Bone marrow (tissue), 2 donors: ENCODE measurements around the gene TFEB.

Experiments
- DNase-seq, 2 donors: peaks; one replicate each; lab custom pipeline; 2025; lab: John Stamatoyannopoulos, UW

The TFEB gene

GRCh38 chr6:41722969-41723529 is 12.4 kb downstream of the TFEB start:
- no peak for DNase-seq

GRCh38 chr6:41721414-41721813 is 14.0 kb downstream of the TFEB start:
- DNase-seq, result no peak

GRCh38 chr6:41720783-41721182 is 14.6 kb downstream of the TFEB start:
- no peak for DNase-seq

DNA sequence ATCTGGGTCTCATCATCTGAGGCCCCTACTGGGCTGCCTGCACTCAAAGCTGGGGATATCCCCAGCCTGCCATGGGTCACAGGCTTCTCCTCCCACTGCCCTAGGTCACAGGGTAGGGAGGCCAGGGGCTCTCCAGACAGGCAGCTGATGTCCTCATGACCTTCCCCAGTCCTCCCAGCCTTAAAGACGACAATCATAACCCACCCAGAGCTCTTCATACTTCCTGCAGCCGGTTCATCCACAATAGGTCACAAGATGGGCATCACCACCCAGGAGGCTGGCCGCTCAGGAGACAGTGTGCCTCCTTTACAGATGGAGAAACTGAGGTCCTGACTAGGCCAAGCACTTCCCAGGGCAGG is 15.2 kb downstream of the TFEB start:
- DNase-seq, result no peak

GRCh38 chr6:41719436-41720261 is 15.8 kb downstream of the TFEB start:
- no peak for DNase-seq

DNA sequence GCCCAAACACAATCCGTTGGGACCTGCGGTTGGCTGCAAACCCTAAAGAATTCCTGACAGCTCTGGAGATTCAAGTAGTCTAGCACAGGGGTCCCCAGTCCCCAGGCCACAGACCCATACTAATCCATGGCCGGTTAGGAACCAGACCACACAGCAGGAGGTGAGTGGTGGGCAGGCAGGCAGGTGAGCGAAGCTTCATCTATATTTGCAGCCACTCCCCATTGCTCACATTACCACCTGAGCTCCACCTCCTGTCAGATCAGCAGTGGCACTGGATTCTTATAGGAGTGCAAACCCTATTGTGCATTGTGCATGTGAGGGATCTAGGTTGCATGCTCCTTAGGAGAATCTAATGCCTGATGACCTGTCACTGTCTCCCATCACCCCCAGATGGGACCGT is 16.6 kb downstream of the TFEB start:
- no peak for DNase-seq

DNA sequence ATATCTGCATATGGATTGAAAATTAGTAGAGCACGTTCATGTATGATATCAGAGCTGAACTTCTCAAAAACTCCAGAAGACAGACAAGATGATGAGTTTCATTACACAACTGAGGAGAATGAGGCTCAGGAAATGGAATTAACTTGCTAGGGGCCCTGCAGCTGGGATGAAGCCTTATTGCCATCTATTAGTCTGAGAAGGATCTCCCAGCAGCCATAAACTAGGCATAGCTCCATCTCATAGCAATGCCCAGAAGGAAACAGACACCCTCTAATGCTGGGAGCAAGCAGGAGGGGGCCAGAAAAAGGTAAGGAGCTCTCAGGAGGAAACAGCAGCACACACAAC is 18.0 kb downstream of the TFEB start:
- no peak for DNase-seq

GRCh38 chr6:41716516-41717391 is 18.7 kb downstream of the TFEB start:
- DNase-seq, result no peak

DNA sequence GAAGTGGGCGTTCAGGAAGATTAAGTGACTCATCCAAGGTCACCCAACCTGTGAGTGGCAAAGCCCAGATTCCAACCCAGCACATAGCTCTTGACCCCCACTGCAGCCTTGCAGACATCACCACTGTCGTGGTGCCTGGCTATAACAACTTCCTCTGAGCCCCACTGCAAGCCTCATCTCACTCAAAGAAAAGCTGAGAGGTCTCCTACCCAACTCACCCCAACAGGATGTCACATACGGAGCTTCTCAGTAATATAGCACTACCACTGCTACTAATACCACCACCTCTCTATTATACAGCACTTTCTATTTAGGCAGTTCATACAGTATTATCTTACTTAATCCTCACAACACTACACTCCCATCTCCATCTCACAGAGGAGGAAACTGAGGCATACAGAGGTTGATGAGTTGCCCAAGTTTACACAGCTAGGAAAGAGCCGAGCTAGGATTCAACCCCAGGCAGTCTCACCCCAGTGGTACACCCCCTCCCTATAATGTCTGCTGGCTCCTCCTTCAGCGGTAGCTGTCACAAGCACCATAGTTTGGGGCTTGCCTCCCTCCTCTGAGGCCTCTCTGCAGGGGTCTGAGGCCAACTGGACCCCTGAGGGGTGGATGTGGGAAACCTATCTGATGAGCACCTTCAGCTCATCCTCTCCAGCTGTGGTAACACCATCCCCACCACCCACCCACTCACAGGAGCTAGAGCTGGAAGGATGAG is 19.5 kb downstream of the TFEB start:
- DNase-seq, result no peak

DNA sequence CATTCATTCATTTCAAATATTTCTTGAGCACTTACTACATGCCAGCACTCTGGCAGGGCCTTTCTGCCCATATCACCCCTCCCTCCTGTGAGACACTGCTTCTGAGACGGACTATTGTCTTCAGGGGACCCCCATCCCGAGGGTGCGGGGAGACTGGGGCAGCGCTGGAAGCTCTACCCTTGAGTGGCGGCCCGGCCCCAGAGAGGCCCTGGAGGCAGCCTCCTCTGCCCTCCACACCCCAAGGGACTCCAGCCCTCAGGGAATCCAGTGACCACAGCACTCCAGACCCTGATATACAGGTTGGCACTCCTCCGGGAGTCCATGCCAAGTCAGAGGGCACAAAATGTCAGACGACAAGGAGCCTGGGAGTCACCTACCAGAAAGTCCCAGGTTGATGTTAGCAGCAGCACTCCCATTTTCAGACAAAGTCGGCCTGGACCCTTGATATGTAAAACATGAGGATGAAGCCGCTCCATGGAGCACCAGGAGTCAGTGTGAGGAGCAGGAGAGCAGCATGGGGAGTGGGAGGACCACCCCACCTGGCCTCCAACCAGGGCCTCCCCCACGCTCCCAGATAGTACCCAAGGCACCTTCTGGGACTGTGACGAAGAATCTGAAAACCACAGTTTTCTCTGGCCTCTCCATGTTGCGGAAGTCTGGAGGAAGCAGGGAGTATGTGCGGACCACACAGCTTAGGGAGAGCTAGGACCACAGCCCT is 20.7 kb downstream of the TFEB start:
- no peak for DNase-seq

DNA sequence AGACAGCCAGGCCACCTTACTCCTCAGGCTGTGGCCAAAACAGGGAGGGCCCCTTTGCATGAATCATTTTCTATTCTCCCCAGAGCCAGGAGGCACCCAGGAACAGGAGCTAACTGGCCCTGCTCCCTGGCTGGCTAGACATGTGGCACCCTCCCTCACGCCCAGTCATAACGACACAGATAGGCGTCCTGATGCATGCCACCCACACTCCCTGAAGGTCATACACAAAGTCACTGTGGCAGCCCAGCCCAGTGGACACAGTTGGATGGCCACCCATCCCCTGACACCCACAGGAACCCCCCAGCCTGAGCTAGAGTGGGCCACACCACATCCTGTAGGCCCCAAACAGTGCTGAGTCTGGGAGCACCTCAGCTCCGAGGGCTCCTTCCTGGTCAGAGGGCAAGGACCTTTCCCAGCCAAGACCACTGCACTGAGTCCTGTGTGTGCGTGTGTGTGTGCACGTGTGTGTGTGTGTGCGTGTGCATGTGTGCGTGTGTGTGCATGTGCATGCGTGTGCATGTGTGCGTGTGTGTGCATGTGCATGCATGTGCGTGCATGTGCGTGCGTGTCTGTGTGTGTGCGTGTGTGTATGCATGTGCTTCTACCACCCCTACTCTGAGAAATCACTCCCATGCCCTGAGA is 21.6 kb downstream of the TFEB start:
- DNase-seq, result no peak

- DNase-seq, result peak in 1 of 2 donors; percentile 48
Observed at GRCh38 chr6:41713159-41713649, 22.2 kb downstream of the TFEB start.

DNA sequence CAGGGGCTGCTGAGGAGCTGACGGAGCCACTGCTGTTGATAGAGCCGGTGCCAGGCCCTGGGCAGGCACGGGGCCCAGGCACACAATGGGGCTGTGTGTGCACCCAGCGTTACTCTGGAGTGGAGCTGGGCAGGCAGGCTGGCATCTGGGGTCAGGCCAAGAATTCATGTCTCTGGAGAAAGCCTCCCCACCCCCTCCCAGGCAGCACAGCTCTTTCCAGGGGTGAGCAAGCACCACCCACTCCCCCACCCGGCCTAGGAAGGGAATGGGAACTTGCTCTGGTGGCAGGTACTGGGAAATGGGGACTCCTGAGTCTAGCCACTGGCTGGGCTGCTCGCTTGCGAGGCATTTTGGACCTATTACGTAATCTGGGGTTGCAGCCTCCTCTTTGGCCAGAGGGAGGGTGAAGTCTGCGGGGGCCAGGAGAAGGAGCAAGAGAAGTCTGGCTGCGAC is 22.7 kb downstream of the TFEB start:
- DNase-seq, result peak in 1 of 2 donors; percentile 48

- no peak for DNase-seq
Observed at GRCh38 chr6:41711323-41712038, 23.9 kb downstream of the TFEB start.

DNA sequence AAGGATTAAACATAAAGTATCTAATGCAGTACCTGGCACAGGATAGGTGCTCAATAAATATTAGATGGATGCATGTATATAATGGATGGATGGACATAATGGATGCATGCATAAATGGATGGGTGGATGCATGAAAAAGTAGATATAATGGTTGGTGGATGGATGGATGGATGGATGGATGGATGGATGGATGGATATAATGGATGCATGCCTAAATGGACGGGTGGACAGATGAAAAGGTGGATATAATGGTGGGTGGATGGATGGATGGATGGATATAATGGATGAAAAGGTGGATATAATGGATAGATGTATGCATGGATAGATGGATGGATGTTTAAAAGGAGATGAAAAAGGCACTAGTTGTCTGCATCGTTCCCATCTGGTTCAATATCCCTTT is 26.0 kb downstream of the TFEB start:
- no peak for DNase-seq

DNA sequence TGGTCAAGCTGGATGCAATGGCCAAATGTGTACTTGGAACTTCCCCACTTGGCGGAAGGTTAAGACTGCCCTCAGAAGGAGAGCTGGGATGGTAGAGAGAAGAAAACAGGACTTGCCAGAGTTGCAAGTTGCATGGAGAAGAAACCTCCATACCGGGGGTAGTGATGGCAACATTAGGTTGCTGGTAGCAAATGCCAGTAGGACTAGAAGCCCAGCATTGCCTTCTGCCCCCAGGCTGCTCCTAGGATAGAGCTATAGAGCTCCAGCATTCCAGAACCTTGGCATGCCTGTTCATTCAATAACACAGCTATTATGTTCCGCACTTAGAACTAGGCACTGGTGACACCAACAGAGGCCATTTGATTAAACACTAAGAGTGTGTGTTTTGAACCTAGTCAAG is 26.6 kb downstream of the TFEB start:
- no peak for DNase-seq

- DNase-seq, result peak; percentile 38 to 76
Observed at GRCh38 chr6:41707565-41708200, 27.7 kb downstream of the TFEB start.

DNA sequence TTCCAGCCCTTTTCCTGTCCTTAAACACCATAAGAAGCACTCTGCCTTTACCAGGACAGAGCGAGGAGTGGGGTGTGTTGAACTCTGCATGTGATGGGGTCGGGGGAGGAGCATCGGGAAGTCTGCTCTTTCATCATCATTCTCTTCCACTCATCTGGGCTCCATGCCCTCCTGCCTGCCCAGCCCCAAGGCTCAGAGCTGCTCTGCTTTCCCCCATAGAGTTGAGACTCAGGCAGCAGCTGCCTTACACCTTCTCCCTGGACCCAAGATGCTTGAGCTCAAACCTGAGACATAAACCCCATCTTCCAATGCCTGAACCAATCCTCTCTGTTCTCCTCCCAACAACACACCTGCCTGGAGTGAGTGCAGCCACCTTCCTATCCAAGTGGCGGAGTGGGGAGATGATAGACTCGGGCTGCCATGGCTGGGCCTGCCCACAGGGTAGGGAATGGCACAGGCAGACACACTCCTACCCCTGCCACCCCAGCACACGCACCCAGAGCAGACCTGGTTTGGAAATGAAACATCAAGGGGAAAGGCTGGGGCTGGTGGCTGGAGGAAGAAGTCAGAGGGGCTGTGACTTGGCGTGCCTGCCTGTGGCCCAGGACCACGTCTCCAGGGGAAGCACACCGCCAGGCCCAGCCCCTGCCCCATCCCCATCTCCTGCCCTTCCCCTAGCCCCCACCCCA is 28.4 kb downstream of the TFEB start:
- no peak for DNase-seq
